Thyroid gland (tissue), 4 donors: Measurements from ENCODE around the gene SPAG8. TPM values are rescaled to one million over a fixed set of nuclear protein-coding genes. Genes with fewer than 3 reads are reported as not detected.

Source experiments
- DNase-seq, 2 donors: peaks; one replicate each; pipeline ENCODE4 v3.0.0-alpha.2; 2019
- H3K27ac ChIP-seq, 3 donors: fragments of 200-600 bp; sonication (generic); 1 replicate in 2 of 3; 2 replicates in 1 of 3; pipeline ENCODE4 v1.5.1; 2016 to 2019; ENCODE audit warnings: mild to moderate bottlenecking in 1 of 3, moderate library complexity in 1 of 3
- H3K27me3 ChIP-seq: fragments of 200-600 bp; sonication (generic); one replicate; pipeline ENCODE4 v1.5.1; 2019
- H3K36me3 ChIP-seq, 2 donors: fragments of 200-600 bp; sonication (generic); one replicate each; pipeline ENCODE4 v1.5.1; 2016 to 2019
- H3K4me1 ChIP-seq, 2 donors: fragments of 200-600 bp; sonication (generic); one replicate each; pipeline ENCODE4 v1.5.1; 2017 to 2019
- H3K4me3 ChIP-seq, 3 donors: fragments of 200-600 bp; sonication (generic); replicated peaks in 1 of 3; 1 replicate in 2 of 3; 2 replicates in 1 of 3; pipeline ENCODE4 v1.5.1; 2016; ENCODE audit warnings: mild to moderate bottlenecking in 1 of 3
- H3K9me3 ChIP-seq: fragments of 200-600 bp; sonication (generic); one replicate; pipeline ENCODE4 v1.5.1; 2017
- POLR2A ChIP-seq, 2 donors: fragments of 450-650 bp; IDR thresholded peaks; one replicate each; pipeline ENCODE4 v1.6.1; 2017; ENCODE audit warnings: antibody characterized with exemption in 2 of 2, mild to moderate bottlenecking in 2 of 2, moderate library complexity in 1 of 2
- WGBS, 2 donors: methylation state at CpG; one replicate each; pipeline ENCODE4 v1.1.5; 2017; 5-methylcytosine and 5-hydroxymethylcytosine counted together
- intact Hi-C: fragments of 100-400 bp; cut with DNase I; formaldehyde crosslinking; loops from one replicate; pipeline ENCODE4 v1.15.1; 2023
- total RNA-seq, 4 donors: library from RNA; depleted of rRNA; stranded (reverse); fragments of >200 nt; gene quantifications; one replicate each; pipeline ENCODE4 v1.2.3, GENCODE V29; 2016
- TF ChIP-seq, protein P1 (sequence below), 6 experiments: fragments of 200-600 bp in 3 of 6; fragments of 450-650 bp in 3 of 6; sonication (generic) in 3 of 6; IDR thresholded peaks; one replicate each; pipeline ENCODE4 v1.5.1; 2016 to 2019; ENCODE audit warnings: antibody characterized with exemption in 6 of 6, mild to moderate bottlenecking in 2 of 6, inconsistent platforms in 1 of 6, moderate library complexity in 1 of 6

The SPAG8 gene
- total RNA-seq, 4 donors from 2014 or later = 4.7 to 7.1 (median 5.7) TPM

- DNase-seq = peak; percentile 9 to 26
- intact Hi-C loops = loop anchor here (5.0 to 10.0 kb wide), 3 partner anchors 34 to 81 kb away; partner anchors contain the start of genes GBA2, NPR2 and RGP1
- peaks cover 13 to 22% of the 10 kb centered on the region in 2 donors for H3K4me1 ChIP-seq
- no peaks in the 10 kb centered on the region for H3K36me3 ChIP-seq
- H3K4me3 ChIP-seq = no peak overlapping the region
- 43 to 45% methylated on average over 4 of the region's 4 CpGs for WGBS, 2 donors
- H3K9me3 ChIP-seq = no peaks in the 10 kb centered on the region
- no peaks in the 10 kb centered on the region for H3K27me3 ChIP-seq
- no peak overlapping the region for H3K27ac ChIP-seq
- no peak for TF ChIP-seq POLR2A (IDR thresholded peaks at IDR 0.05)
- TF ChIP-seq, protein P1, sequence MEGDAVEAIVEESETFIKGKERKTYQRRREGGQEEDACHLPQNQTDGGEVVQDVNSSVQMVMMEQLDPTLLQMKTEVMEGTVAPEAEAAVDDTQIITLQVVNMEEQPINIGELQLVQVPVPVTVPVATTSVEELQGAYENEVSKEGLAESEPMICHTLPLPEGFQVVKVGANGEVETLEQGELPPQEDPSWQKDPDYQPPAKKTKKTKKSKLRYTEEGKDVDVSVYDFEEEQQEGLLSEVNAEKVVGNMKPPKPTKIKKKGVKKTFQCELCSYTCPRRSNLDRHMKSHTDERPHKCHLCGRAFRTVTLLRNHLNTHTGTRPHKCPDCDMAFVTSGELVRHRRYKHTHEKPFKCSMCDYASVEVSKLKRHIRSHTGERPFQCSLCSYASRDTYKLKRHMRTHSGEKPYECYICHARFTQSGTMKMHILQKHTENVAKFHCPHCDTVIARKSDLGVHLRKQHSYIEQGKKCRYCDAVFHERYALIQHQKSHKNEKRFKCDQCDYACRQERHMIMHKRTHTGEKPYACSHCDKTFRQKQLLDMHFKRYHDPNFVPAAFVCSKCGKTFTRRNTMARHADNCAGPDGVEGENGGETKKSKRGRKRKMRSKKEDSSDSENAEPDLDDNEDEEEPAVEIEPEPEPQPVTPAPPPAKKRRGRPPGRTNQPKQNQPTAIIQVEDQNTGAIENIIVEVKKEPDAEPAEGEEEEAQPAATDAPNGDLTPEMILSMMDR (IDR thresholded peaks at IDR 0.05) = peak; percentile 28 to 78 (median 66)
These were observed 14.1 kb upstream of the SPAG8 start for GRCh38 chr9:35826071-35826701.

DNA sequence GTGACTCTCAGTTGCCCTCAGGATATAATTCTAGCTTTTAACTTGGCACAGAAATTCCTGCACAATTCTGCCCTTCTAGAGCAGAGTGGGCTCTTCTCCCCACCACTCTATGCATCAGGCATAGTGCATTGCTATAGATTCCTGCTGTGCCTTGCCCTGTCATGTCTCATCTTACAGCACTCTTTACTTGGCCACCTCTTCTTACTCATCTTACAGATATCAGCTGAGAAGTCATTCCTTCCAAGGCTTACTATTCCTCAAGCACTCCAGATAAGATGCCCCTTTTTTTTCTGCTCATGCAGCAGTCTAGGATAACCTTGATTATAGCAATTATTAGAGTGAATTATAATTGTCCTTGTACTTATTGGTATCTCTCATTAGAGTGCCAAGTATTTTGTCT, 10.9 kb upstream of the SPAG8 start:
- Histone ChIP-seq H3K27me3 (no peaks in the 10 kb centered on the region), H3K4me1 (no peaks in the 10 kb centered on the region), H3K36me3 (no peaks in the 10 kb centered on the region), H3K27ac (no peak overlapping the region), H3K9me3 (no peaks in the 10 kb centered on the region), H3K4me3 (no peak overlapping the region)
- TF ChIP-seq POLR2A (IDR thresholded peaks at IDR 0.05) = no peak
- TF ChIP-seq, protein P1 (IDR thresholded peaks at IDR 0.05) = no peak
- DNase-seq = no peak
- intact Hi-C loops = loop anchor here (5.0 to 10.0 kb wide), 2 partner anchors 78 to 176 kb away; partner anchors contain the start of genes GBA2 and RGP1

GRCh38 chr9:35820076-35820475, 8.0 kb upstream of the SPAG8 start:
- DNase-seq = no peak
- Histone ChIP-seq H3K9me3 (no peaks in the 10 kb centered on the region), H3K4me1 (no peaks in the 10 kb centered on the region), H3K27ac (no peak overlapping the region), H3K4me3 (no peak overlapping the region), H3K27me3 (no peaks in the 10 kb centered on the region), H3K36me3 (no peaks in the 10 kb centered on the region)
- no peak for TF ChIP-seq POLR2A (IDR thresholded peaks at IDR 0.05)
- TF ChIP-seq, protein P1 (IDR thresholded peaks at IDR 0.05) = no peak
- intact Hi-C loops = loop anchor here (5.0 to 10.0 kb wide), 2 partner anchors 75 to 173 kb away; partner anchors contain the start of genes GBA2 and RGP1

GRCh38 chr9:35818341-35818740, 6.3 kb upstream of the SPAG8 start:
- no peaks in the 10 kb centered on the region for H3K36me3 ChIP-seq
- WGBS, 2 donors = 86 to 94% methylated on average over 3 of the region's 3 CpGs
- H3K27ac ChIP-seq = no peak overlapping the region
- no peaks in the 10 kb centered on the region for H3K27me3 ChIP-seq
- no peaks in the 10 kb centered on the region for H3K9me3 ChIP-seq
- no peak for TF ChIP-seq POLR2A (IDR thresholded peaks at IDR 0.05)
- TF ChIP-seq, protein P1 (IDR thresholded peaks at IDR 0.05) = no peak
- peaks cover 8 to 11% of the 10 kb centered on the region in 2 donors for H3K4me1 ChIP-seq
- H3K4me3 ChIP-seq = no peak overlapping the region
- intact Hi-C loops = no loop called here
- no peak for DNase-seq

DNA sequence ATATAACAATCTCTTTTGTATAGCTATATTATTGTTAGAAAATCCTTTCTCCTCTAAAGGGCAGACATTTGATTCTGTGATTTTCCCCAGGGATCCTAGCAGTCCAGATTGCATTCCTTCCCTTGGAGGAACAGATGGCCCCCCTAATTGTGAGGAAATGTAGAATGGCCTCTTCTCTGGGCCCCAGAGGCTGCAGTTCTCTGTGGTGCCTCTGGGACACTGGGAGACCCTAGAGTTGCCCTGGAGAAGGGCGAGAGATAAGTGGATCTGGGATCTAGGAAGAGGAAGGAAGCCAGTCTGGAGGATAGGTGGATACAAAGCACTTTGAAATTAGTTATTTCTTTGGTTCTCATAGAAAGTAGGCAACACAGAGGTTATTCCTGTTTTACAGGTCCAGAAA, 4.6 kb upstream of the SPAG8 start:
- intact Hi-C loops = no loop called here
- WGBS, 2 donors = 71 to 77% methylated on average over 1 of the region's 1 CpG

More for the DNA sequence above, 4.6 kb upstream of the SPAG8 start:
- Histone ChIP-seq H3K4me1 (peaks cover 17 to 24% of the 10 kb centered on the region in 2 donors), H3K27me3 (no peaks in the 10 kb centered on the region), H3K27ac (no peak overlapping the region), H3K9me3 (no peaks in the 10 kb centered on the region), H3K4me3 (no peak overlapping the region), H3K36me3 (no peaks in the 10 kb centered on the region)
- no peak for DNase-seq
- TF ChIP-seq POLR2A (IDR thresholded peaks at IDR 0.05) = no peak
- TF ChIP-seq, protein P1 (IDR thresholded peaks at IDR 0.05) = no peak
